Urothelium cell line (cell line): ENCODE data around the gene CALY.

Experiments
- DNase-seq: peaks from one replicate; pipeline ENCODE4 v3.0.0; 2011; ENCODE audit warnings: low spot score, mixed read lengths
- FAIRE-seq: peaks from 2 replicates; lab custom pipeline; 2011; peaks lifted over from hg19 to GRCh38; lab: Jason Lieb, UNC

CALY gene

DNA sequence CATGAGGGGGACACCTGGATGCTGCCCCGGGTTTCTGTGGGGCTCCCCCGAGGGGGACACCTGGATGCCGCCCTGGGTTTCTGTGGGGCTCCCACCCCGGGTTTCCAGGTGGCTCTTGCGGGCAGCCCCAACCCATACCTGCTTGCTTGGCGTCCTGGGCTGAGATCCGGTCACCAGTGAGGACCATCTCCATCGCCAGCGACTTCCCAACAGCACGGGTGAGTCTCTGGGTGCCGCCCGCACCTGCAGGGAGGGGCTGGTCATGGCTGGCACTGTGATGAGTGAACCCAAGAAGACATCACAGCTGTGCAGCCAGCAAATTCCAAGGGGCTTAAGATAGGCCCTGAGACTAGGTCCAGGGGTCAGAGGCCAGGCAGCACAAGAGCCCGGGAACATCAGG lies 30.1 kb upstream of the CALY start:
- DNase-seq (no peak), FAIRE-seq (no peak)

GRCh38 chr10:133366130-133366478 lies 29.4 kb upstream of the CALY start:
- FAIRE-seq, result no peak
- DNase-seq, result no peak

- DNase-seq (no peak), FAIRE-seq (no peak)
Observed at GRCh38 chr10:133365461-133366129, 28.9 kb upstream of the CALY start.

GRCh38 chr10:133364645-133365431 lies 28.1 kb upstream of the CALY start:
- DNase-seq (no peak), FAIRE-seq (no peak)

- DNase-seq (no peak), FAIRE-seq (no peak)
Observed at GRCh38 chr10:133362846-133363245, 26.1 kb upstream of the CALY start.

DNA sequence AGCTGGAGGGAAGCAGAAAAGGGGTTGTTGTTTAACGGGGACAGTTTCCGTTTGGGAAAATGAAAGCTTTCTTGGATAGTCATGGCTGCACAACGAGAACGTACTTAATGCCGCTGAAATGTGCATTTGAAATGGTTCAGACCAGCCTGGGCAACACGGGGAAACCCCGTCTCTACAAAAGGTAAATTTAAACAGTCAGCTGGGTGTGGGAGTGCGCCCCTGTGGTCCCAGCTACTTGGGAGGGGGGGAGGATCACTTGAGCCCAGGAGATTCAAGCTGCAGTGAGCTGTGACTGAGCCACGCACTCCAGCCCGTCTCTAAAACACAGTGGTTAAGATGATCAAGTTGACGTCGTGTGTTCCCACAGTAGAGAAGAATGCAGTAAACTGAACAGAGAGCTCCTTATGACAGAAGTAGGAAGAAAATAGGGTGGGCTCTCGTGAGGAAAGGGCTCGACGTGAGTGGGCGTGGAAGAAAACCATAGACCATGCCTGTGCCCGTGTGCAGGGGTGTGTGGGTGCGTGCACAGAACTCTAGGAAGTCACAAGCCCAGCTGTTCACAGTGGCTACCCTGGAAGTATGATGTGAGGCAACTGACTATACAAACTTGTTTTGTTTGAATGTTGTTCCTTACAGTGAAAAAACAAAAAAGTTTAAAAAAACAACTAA lies 25.2 kb upstream of the CALY start:
- FAIRE-seq (no peak), DNase-seq (no peak)

GRCh38 chr10:133361227-133361626 lies 24.5 kb upstream of the CALY start:
- no peak for FAIRE-seq
- no peak for DNase-seq

DNA sequence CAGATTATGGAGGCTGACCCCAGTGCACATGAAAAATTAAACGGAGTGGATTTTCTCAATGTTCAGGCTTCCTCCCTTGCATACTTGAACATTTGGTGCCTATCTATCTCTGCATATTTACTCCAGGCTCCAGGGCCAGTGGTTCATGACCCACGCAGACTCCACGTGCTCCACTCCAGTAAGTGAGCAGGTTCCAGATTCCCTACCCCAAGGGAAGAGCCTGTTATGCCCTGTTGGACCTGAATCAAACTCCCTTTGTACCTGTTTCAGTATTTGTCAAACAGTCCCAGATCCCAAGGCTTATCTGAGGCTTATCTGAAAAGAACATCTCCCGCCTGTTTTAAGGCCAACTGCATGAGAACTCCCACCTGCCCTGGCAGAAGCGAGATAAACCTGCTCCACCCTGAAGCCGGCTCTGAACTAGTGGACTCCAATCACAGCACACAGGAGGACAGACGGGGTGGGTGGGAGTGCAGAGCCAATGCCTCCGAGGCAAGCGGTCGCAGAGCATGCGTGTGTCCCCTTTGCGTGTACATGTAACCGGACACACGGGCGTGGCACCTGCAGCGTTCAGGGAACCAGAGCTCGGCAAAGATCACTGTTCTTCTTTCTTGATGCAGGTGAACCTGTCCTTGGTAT lies 23.4 kb upstream of the CALY start:
- DNase-seq (no peak), FAIRE-seq (no peak)

DNA sequence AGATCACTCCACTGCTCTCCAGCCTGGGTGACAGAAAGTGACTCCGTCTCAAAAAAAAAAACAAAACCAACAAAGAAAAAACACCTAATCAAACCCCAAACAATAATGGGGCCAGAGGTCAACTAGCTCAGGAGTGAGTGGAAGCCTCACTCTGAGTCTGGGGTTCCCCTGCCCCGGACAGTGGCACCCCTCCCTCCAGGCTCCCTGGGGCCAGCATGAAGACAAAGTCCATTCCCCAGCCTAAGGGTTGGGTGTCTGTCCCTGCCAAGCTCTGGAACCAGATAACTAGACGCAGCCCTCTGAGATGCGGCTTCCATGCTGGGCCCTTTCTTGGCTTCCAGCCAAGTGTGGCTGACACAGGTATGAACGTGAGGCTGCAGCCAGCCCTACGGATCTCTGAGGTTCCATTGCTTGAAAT lies 22.9 kb upstream of the CALY start:
- FAIRE-seq, result no peak
- DNase-seq, result no peak

GRCh38 chr10:133358925-133359310 lies 22.2 kb upstream of the CALY start:
- FAIRE-seq (no peak), DNase-seq (no peak)

DNA sequence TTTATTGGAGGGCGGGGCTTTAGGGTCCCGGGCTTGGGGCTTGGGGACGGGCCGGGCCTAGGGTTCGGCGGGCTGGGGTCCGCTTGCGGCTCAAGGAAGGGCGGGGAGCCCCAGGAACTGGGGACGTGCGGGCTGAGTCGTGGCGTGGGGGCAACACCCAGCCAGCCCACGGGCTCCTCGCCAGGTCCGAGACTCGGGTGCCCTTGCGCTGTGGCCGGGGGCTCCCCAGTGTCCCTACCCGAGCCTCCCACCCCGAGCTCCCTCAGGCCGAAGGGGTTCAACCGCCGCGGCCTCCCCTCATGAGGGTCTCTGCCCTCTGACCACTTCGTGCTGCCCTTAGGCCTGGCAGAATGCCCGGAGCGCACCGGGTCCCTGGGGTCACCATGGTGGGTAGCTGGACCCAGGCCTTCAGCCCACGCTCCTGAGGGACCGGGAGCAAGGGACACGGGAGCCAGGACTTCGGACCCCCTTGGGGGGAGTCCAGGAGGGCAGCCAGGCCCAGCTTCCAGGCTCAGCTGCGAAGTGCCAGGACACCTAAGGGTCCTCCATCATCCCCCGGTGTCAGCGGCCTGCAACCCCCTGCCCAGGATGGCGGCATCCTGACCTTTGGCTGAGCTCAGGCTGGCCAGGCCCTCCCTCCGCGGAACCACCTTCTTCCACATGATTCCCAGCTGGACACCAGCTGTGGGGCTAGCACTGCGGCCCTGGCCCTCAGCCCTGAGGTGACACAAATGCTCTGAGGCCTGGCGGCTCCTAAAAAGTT lies 21.6 kb upstream of the CALY start:
- DNase-seq (no peak), FAIRE-seq (no peak)

DNA sequence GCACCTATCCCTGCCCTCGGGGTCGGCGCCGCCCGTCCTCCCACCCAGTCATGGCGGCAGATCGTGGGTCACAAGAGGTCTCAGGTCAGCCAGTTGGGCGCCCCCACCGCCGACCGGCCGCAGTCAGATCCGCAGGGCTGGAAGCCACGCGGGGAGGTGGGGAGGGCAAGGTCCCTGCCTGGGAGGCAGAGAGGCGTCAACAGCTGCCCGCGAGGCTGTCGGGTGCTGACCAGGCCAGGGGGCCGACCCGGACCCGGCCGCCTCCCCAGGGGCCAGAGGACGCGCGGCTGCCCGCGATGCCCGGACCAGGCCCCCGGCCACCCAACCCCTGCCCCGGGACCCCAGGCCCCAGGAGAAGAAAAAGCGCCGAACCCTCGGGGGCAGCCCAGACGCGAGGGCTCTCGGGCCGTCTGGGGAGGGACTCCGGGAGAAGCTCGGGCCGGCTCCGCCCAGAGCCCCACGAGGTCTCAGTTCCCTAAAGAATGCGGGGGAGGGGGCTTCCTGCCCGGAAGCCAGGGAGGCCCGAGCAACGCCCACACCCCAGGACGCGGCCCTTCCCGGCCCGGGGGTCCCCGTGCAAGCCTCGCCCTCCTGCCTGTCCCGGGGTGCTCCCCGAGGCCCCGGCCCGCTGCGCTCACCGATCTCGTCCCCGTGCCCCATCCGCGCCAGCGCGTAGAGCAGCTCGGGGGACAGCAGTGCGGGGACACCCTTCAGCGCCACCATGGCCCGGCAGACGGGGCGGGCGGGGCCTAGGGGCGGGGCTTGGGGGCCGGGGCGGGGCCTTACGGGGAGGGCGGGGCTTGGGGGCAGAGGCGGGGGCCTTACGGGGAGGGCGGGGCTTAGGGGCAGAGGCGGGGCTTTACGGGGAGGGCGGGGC lies 20.8 kb upstream of the CALY start, which contains the start of gene FUOM:
Gene FUOM (minus strand): TSS at position 735 of the 877 bp plus-strand sequence. CDS start 12 bp downstream, at position 723.
- DNase-seq (peak; percentile 87), FAIRE-seq (no peak)

DNA sequence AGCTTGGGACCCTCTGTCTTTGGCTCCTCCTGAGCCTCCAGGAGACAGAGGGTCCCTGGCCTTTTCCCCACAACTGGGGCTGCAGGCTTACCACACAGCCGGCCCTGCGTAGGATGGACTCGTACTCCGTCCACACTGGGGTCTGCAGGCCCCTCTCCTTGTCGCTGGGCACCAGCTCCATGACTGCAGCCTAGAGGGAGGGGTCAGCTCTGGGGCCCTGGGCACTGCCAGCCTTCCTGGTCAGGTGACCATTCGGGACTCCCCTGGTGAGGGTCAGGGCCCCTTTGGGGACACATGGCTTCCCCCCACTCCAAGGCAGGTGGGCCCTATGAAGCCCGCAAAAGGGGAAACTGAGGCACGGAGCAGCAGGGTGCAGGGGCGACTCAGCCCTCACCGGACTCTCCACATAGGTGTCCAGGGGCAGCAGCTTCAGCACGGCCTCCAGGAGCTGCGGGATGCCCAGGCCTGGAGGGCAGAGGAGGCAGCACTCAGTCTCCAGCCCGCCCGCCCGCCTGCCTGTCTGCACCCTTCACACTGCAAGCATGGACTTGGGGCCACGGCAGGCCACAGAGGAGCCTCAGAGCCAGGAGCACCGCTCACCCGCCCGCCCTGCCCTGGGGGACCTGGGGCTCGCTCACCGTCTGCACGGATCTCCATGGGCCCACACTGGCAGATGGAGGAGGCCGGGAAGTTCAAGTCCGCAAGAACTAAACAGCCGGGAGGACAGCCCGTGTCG lies 20.0 kb upstream of the CALY start:
- FAIRE-seq, result no peak
- DNase-seq, result no peak

- no peak for FAIRE-seq
- DNase-seq, result no peak
Observed at GRCh38 chr10:133355991-133356390, 19.3 kb upstream of the CALY start.

DNA sequence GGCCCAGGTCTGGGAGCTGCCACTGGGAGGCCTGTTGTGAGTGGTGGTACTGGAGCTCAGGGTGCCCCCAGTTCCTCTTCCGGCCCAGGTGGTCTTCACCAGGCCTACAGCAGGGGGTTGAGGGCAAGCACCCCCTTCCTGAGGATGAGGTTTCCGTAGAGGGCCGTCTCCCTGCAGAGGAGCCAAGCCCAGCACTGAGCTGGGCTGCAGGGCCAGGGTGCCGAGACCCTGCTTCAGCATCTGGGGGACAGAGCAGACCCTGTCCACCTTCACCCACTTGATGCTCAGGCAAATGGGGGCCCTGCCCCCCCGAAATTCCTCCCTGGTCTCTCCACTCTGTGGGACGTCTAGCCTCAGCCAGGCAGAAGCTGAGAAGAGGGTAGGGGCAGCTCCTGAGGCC lies 18.6 kb upstream of the CALY start:
- DNase-seq (no peak), FAIRE-seq (no peak)

- no peak for DNase-seq
- no peak for FAIRE-seq
Observed at GRCh38 chr10:133354672-133355240, 18.1 kb upstream of the CALY start.

GRCh38 chr10:133353988-133354605 lies 17.4 kb upstream of the CALY start:
- DNase-seq, result no peak

GRCh38 chr10:133353202-133353959 lies 16.7 kb upstream of the CALY start:
- no peak for FAIRE-seq
- no peak for DNase-seq

More at GRCh38 chr10:133353988-133354605, 17.4 kb upstream of the CALY start:
- no peak for FAIRE-seq
